ENCODE measurements around the gene PDZD8. TPM values are rescaled to one million over a fixed set of nuclear protein-coding genes. Genes with fewer than 3 reads are reported as not detected.

PDZD8 gene
- polyA plus RNA-seq, 1 donor from 2014 or later, result 16.3 TPM

DNA sequence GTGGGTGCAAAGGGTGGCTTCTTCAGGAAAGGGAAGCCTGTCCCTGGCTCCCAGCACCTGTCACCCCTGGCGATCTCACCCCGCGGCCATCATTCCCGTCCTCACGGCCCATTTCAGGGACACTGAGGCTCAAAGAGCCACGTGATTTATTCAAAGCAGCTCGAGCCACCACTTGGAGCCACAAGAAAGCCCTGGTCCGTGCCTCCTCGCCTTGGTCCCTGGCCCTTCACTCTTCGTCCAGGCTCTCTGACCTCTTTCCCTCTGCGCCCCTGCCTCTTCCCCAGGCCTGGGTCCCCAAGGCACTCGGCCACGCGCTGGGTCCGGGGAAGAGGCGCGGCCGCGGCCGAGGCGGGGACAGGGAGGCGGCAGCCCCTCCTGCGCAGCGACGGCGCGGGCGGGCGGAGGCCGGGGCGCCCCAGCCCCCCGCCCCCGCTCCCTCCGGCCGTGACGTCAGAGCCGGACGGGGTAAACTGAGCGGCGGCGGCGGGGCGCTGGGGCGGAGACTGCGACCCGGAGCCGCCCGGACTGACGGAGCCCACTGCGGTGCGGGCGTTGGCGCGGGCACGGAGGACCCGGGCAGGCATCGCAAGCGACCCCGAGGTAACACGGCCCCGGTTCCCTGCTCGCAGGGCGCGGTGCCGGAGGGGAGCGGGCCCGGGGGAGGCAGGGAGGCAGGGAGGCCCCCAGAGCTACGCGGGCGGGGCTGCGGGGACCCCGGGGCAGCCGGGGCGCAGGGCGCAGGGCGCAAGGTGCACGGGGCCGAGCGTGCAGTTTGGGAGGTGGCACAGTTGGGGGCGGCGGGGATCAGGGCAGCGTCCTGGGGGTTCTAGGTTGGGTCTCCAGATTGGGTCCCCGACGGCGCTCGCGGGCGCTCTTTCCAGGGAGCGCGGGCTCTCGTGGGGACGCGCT lies 134.4 kb downstream of the PDZD8 start, which contains the start of gene SLC18A2:
SLC18A2 (plus strand) TSS at position 494 of the 909 bp plus-strand sequence. CDS start 580 bp downstream, outside the sequence.
- Histone ChIP-seq H3K4me3 (ENCODE audit: low read length) (peak within 1 kb of the TSS; percentile 57), H2AFZ (ENCODE audit: low read depth, low read length) (no peak within 1 kb of the TSS), H3K9ac (ENCODE audit: low read length) (no peak within 1 kb of the TSS), H4K20me1 (ENCODE audit: insufficient read depth) (no peaks in the 10 kb centered on the region), H3F3A (ENCODE audit: insufficient read depth, low read length, poor library complexity, severe bottlenecking) (no peaks in the 10 kb centered on the region), H3K36me3 (ENCODE audit: insufficient read depth, low read length) (no peaks in the 10 kb centered on the region), H3K79me2 (replicated peaks; ENCODE audit: insufficient read depth, low read length) (no peaks in the 10 kb centered on the region), H3K27ac (ENCODE audit: low read length) (no peak within 1 kb of the TSS), H3K4me2 (ENCODE audit: low read length) (no peak within 1 kb of the TSS), H3K9me2 (ENCODE audit: insufficient read depth, low read length) (no peaks in the 10 kb centered on the region), H3K9me3 (ENCODE audit: low read length) (no peaks in the 10 kb centered on the region), H3K27me3 (ENCODE audit: insufficient read depth, low read depth, low read length) (peaks cover 38% of the 10 kb centered on the region)
- TF ChIP-seq, protein P1, sequence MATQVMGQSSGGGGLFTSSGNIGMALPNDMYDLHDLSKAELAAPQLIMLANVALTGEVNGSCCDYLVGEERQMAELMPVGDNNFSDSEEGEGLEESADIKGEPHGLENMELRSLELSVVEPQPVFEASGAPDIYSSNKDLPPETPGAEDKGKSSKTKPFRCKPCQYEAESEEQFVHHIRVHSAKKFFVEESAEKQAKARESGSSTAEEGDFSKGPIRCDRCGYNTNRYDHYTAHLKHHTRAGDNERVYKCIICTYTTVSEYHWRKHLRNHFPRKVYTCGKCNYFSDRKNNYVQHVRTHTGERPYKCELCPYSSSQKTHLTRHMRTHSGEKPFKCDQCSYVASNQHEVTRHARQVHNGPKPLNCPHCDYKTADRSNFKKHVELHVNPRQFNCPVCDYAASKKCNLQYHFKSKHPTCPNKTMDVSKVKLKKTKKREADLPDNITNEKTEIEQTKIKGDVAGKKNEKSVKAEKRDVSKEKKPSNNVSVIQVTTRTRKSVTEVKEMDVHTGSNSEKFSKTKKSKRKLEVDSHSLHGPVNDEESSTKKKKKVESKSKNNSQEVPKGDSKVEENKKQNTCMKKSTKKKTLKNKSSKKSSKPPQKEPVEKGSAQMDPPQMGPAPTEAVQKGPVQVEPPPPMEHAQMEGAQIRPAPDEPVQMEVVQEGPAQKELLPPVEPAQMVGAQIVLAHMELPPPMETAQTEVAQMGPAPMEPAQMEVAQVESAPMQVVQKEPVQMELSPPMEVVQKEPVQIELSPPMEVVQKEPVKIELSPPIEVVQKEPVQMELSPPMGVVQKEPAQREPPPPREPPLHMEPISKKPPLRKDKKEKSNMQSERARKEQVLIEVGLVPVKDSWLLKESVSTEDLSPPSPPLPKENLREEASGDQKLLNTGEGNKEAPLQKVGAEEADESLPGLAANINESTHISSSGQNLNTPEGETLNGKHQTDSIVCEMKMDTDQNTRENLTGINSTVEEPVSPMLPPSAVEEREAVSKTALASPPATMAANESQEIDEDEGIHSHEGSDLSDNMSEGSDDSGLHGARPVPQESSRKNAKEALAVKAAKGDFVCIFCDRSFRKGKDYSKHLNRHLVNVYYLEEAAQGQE (IDR thresholded peaks at IDR 0.05; ENCODE audit: borderline replicate concordance), result no peak
- no peak for TF ChIP-seq TAF1 (IDR thresholded peaks at IDR 0.05; ENCODE audit: low read depth)
- TF ChIP-seq POLR2AphosphoS5 (IDR thresholded peaks at IDR 0.05), result no peak
- TF ChIP-seq EP300 (conservative IDR thresholded peaks at IDR 0.05; ENCODE audit: poor library complexity, severe bottlenecking), result no peak
- TF ChIP-seq EZH2 (IDR thresholded peaks at IDR 0.05; ENCODE audit: borderline replicate concordance, insufficient read depth, low read length, poor library complexity, severe bottlenecking), result no peak
- no peak for TF ChIP-seq CTCF (IDR thresholded peaks at IDR 0.05; ENCODE audit: poor library complexity, severe bottlenecking)
- TF ChIP-seq SMC3 (conservative IDR thresholded peaks at IDR 0.05; ENCODE audit: poor library complexity), result no peak
- no peak for TF ChIP-seq MXI1 (conservative IDR thresholded peaks at IDR 0.05; ENCODE audit: poor library complexity, severe bottlenecking)
- TF ChIP-seq RAD21 (conservative IDR thresholded peaks at IDR 0.05), result no peak

DNA sequence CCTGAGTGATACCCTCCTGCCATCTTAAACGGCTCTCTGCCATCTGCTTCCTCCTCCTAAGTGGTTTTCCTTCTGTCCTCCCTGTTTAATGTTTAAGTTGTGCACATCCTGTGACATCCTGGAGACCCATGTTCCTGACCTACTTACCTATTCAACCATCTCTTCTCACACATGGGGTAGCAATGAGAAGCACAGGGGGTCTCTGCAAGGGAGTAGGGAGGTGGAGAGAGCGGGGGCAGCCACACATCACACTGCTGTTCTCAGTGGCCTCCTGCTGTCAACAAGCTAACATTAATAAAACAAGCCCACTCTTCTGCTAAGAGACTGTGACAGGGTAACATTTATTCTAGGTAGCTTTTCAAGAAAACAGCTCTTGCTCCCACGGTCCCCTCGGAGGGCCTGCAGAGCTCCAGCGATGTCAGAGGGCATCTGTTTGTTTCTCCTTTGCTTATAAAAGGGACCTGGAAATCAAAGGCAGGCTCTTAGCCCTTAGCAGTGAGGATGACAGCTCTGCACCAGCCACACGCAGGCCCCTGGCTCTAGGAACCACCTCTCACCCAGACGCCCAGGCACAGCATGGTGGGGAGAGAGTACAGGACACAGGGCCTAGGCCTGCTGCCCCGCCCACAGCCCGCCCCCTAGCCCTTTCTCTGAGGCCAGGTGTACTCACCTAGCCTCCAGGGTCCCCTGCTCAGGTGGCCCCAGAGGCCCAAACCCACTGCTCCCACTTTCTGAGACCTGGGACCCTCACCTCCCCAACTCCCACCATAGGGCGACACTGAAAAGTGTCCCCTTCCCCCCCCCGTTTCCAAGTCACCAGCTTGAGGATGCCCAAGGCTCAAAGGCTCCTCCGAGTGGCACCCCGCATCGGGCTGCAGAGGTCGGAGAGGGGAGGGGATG lies 135.3 kb downstream of the PDZD8 start:
- Histone ChIP-seq H2AFZ (ENCODE audit: low read depth, low read length) (no peak overlapping the region), H3K27me3 (ENCODE audit: insufficient read depth, low read depth, low read length) (peaks cover 38% of the 10 kb centered on the region), H3K9ac (ENCODE audit: low read length) (no peak overlapping the region)

More for the DNA sequence above, 135.3 kb downstream of the PDZD8 start:
- Histone ChIP-seq H3K4me2 (ENCODE audit: low read length) (no peak overlapping the region), H3K79me2 (replicated peaks; ENCODE audit: insufficient read depth, low read length) (no peaks in the 10 kb centered on the region), H3K27ac (ENCODE audit: low read length) (no peak overlapping the region), H3K9me3 (ENCODE audit: low read length) (no peaks in the 10 kb centered on the region), H4K20me1 (ENCODE audit: insufficient read depth) (no peaks in the 10 kb centered on the region), H3K9me2 (ENCODE audit: insufficient read depth, low read length) (no peaks in the 10 kb centered on the region), H3K4me3 (ENCODE audit: low read length) (no peak overlapping the region), H3F3A (ENCODE audit: insufficient read depth, low read length, poor library complexity, severe bottlenecking) (no peaks in the 10 kb centered on the region), H3K36me3 (ENCODE audit: insufficient read depth, low read length) (no peaks in the 10 kb centered on the region)
- TF ChIP-seq POLR2AphosphoS5 (IDR thresholded peaks at IDR 0.05) (no peak), TAF1 (IDR thresholded peaks at IDR 0.05; ENCODE audit: low read depth) (no peak), CTCF (IDR thresholded peaks at IDR 0.05; ENCODE audit: poor library complexity, severe bottlenecking) (no peak), EP300 (conservative IDR thresholded peaks at IDR 0.05; ENCODE audit: poor library complexity, severe bottlenecking) (no peak), EZH2 (IDR thresholded peaks at IDR 0.05; ENCODE audit: borderline replicate concordance, insufficient read depth, low read length, poor library complexity, severe bottlenecking) (no peak), MXI1 (conservative IDR thresholded peaks at IDR 0.05; ENCODE audit: poor library complexity, severe bottlenecking) (no peak), SMC3 (conservative IDR thresholded peaks at IDR 0.05; ENCODE audit: poor library complexity) (no peak), RAD21 (conservative IDR thresholded peaks at IDR 0.05) (no peak)
- TF ChIP-seq, protein P1 (IDR thresholded peaks at IDR 0.05; ENCODE audit: borderline replicate concordance), result no peak
